PFSK-1 (cell line): ENCODE data around the gene GMDS.

Source experiments
- FOXP2 ChIP-seq: optimal IDR thresholded peaks from 2 replicates; pipeline ENCODE3; 2011; ENCODE audit warnings: borderline replicate concordance, control low read depth, inconsistent platforms; ENCODE audit not compliant: insufficient read depth; ENCODE audit errors: extremely low read length, extremely low read depth
- POLR2AphosphoS5 ChIP-seq: IDR thresholded peaks from 2 replicates; pipeline ENCODE4 v1.6.1; 2012; ENCODE audit warnings: low read depth, mild to moderate bottlenecking, control low read depth, low read length, moderate library complexity
- REST ChIP-seq, 2 experiments: IDR thresholded peaks; 2 replicates each; pipeline versions ENCODE4 v1.6.1 to v1.8.0; 2011 to 2012; ENCODE audit warnings: low read depth in 2 of 2, low read length in 2 of 2, control low read depth in 1 of 2, inconsistent platforms in 1 of 2, mild to moderate bottlenecking in 1 of 2, moderate library complexity in 1 of 2; ENCODE audit not compliant: insufficient read depth in 1 of 2
- SIN3A ChIP-seq: IDR thresholded peaks from 2 replicates; pipeline ENCODE4 v1.6.1; 2012; ENCODE audit warnings: mild to moderate bottlenecking, low read length, moderate library complexity, borderline replicate concordance; ENCODE audit not compliant: insufficient read depth
- TAF1 ChIP-seq: IDR thresholded peaks from 2 replicates; pipeline ENCODE4 v1.6.1; 2012; ENCODE audit warnings: low read length, control low read depth, borderline replicate concordance; ENCODE audit not compliant: insufficient read depth

The GMDS gene

GRCh38 chr6:2242311-2242710 lies 3.1 kb downstream of the GMDS start:
- TF ChIP-seq FOXP2 (no peak), SIN3A (no peak), TAF1 (no peak), POLR2AphosphoS5 (no peak), REST (IDR thresholded peaks at IDR 0.05; ENCODE audit: insufficient read depth in 1 of 2, low read depth in 2 of 2, low read length in 2 of 2) (no peak)

GRCh38 chr6:2240961-2241360 lies 4.4 kb downstream of the GMDS start:
- TF ChIP-seq SIN3A (no peak), FOXP2 (no peak), TAF1 (no peak), POLR2AphosphoS5 (no peak), REST (IDR thresholded peaks at IDR 0.05; ENCODE audit: insufficient read depth in 1 of 2, low read depth in 2 of 2, low read length in 2 of 2) (no peak)

- TF ChIP-seq SIN3A (no peak), POLR2AphosphoS5 (no peak), FOXP2 (no peak), REST (IDR thresholded peaks at IDR 0.05; ENCODE audit: insufficient read depth in 1 of 2, low read depth in 2 of 2, low read length in 2 of 2) (no peak), TAF1 (no peak)
These were observed 8.4 kb downstream of the GMDS start for GRCh38 chr6:2237001-2237400.

- TF ChIP-seq FOXP2 (no peak), TAF1 (no peak), POLR2AphosphoS5 (no peak), SIN3A (no peak), REST (IDR thresholded peaks at IDR 0.05; ENCODE audit: insufficient read depth in 1 of 2, low read depth in 2 of 2, low read length in 2 of 2) (no peak)
These were observed 9.5 kb downstream of the GMDS start for GRCh38 chr6:2235777-2236495.
